OCI-LY3 (cell line): ENCODE results near the gene MUC20.

Experiments used
- H2AFZ ChIP-seq: fragments of 200-600, 300-600 bp; shearing (Covaris generic); 2 replicates; pipeline ENCODE4 v1.6.0; 2014; ENCODE audit warnings: antibody characterized with exemption, low read depth, low read length
- H3K27ac ChIP-seq: fragments of 200-600, 300-600 bp; sonication (generic); 2 replicates; pipeline ENCODE4 v1.5.1; 2014; ENCODE audit warnings: mild to moderate bottlenecking, low read length, moderate library complexity, mixed read lengths
- H3K27me3 ChIP-seq: fragments of 200-600, 300-600 bp; sonication (generic); 2 replicates; pipeline ENCODE4 v1.6.1; 2014; ENCODE audit warnings: low read depth, low read length, mixed read lengths
- H3K36me3 ChIP-seq: fragments of 200-600, 300-600 bp; sonication (generic); replicated peaks from 2 replicates; pipeline ENCODE3; 2014; ENCODE audit warnings: low read depth, low read length, mixed read lengths
- H3K4me1 ChIP-seq: fragments of 300-600, 200-600 bp; sonication (generic); 2 replicates; pipeline ENCODE4 v1.6.1; 2014; ENCODE audit warnings: low read length, mixed read lengths
- H3K4me2 ChIP-seq: fragments of 200-600, 300-600 bp; sonication (generic); 2 replicates; pipeline ENCODE4 v1.6.1; 2014; ENCODE audit warnings: low read length, mixed read lengths
- H3K4me3 ChIP-seq: fragments of 300-600, 200-600 bp; sonication (generic); 2 replicates; pipeline ENCODE4 v1.5.1; 2014; ENCODE audit warnings: antibody characterized with exemption, mild to moderate bottlenecking, low read length, moderate library complexity
- H3K79me2 ChIP-seq: fragments of 300-600, 200-600 bp; shearing (Covaris generic); 2 replicates; pipeline ENCODE4 v1.6.1; 2014; ENCODE audit warnings: mild to moderate bottlenecking, low read length, mixed read lengths
- H3K9ac ChIP-seq: fragments of 300-600, 200-600 bp; shearing (Covaris generic); 2 replicates; pipeline ENCODE4 v1.6.0; 2014; ENCODE audit warnings: mild to moderate bottlenecking, low read length, moderate library complexity
- H3K9me3 ChIP-seq: fragments of 200-600, 300-600 bp; shearing (Covaris generic); 2 replicates; pipeline ENCODE4 v1.6.1; 2014; ENCODE audit warnings: low read length, mixed read lengths; ENCODE audit not compliant: insufficient read depth
- H4K20me1 ChIP-seq: fragments of 200-600, 300-600 bp; sonication (generic); 2 replicates; pipeline ENCODE4 v1.6.1; 2016; ENCODE audit warnings: low read length, mixed read lengths; ENCODE audit not compliant: insufficient read depth
- CTCF ChIP-seq: fragments of 200-600, 300-600 bp; sonication (generic); IDR thresholded peaks from 2 replicates; pipeline ENCODE4 v1.5.1; 2014; ENCODE audit warnings: antibody characterized with exemption, low read length, low read depth
- EZH2phosphoT487 ChIP-seq: fragments of 200-600 bp; shearing (Covaris generic); IDR thresholded peaks from 2 replicates; pipeline ENCODE4 v1.6.1; 2018; ENCODE audit warnings: antibody characterized with exemption, mixed run types, low read depth

The MUC20 gene

GRCh38 chr3:195766671-195767070, 45.9 kb downstream of the MUC20 start:
- H3K36me3 ChIP-seq = no peaks in the 10 kb centered on the region
- H3K27me3 ChIP-seq = no peaks in the 10 kb centered on the region
- H3K79me2 ChIP-seq = no peaks in the 10 kb centered on the region
- TF ChIP-seq EZH2phosphoT487 (no peak), CTCF (no peak)
- no peak overlapping the region for H3K4me2 ChIP-seq
- no peak overlapping the region for H3K9ac ChIP-seq
- no peak overlapping the region for H2AFZ ChIP-seq
- H3K27ac ChIP-seq = no peak overlapping the region
- no peaks in the 10 kb centered on the region for H3K9me3 ChIP-seq
- H4K20me1 ChIP-seq = no peaks in the 10 kb centered on the region
- H3K4me3 ChIP-seq = no peak overlapping the region
- no peaks in the 10 kb centered on the region for H3K4me1 ChIP-seq

- Histone ChIP-seq H3K9ac (no peak overlapping the region), H3K4me3 (no peak overlapping the region), H3K9me3 (no peaks in the 10 kb centered on the region), H3K79me2 (no peaks in the 10 kb centered on the region), H3K27ac (no peak overlapping the region), H3K27me3 (no peaks in the 10 kb centered on the region), H2AFZ (no peak overlapping the region), H3K4me2 (no peak overlapping the region), H3K4me1 (no peaks in the 10 kb centered on the region), H4K20me1 (no peaks in the 10 kb centered on the region), H3K36me3 (no peaks in the 10 kb centered on the region)
- no peak for TF ChIP-seq EZH2phosphoT487
- no peak for TF ChIP-seq CTCF
Observed at GRCh38 chr3:195767792-195768191, 47.0 kb downstream of the MUC20 start.

- Histone ChIP-seq H4K20me1 (no peaks in the 10 kb centered on the region), H3K36me3 (no peaks in the 10 kb centered on the region), H3K4me2 (no peak overlapping the region), H3K9me3 (no peaks in the 10 kb centered on the region), H3K79me2 (no peaks in the 10 kb centered on the region), H3K9ac (no peak overlapping the region), H3K27ac (no peak overlapping the region), H2AFZ (no peak overlapping the region), H3K4me1 (no peaks in the 10 kb centered on the region), H3K4me3 (no peak overlapping the region), H3K27me3 (no peaks in the 10 kb centered on the region)
- TF ChIP-seq EZH2phosphoT487 (no peak), CTCF (no peak)
Observed at GRCh38 chr3:195768414-195768813, 47.6 kb downstream of the MUC20 start.

- no peak for TF ChIP-seq CTCF
- no peak for TF ChIP-seq EZH2phosphoT487
- H3K9me3 ChIP-seq = no peaks in the 10 kb centered on the region
- no peak overlapping the region for H3K27ac ChIP-seq
- H3K9ac ChIP-seq = no peak overlapping the region
- H3K4me1 ChIP-seq = no peaks in the 10 kb centered on the region
- no peaks in the 10 kb centered on the region for H3K27me3 ChIP-seq
- no peaks in the 10 kb centered on the region for H3K36me3 ChIP-seq
- no peak overlapping the region for H2AFZ ChIP-seq
- no peak overlapping the region for H3K4me2 ChIP-seq
- no peaks in the 10 kb centered on the region for H3K79me2 ChIP-seq
- H3K4me3 ChIP-seq = no peak overlapping the region
- H4K20me1 ChIP-seq = no peaks in the 10 kb centered on the region
Observed at GRCh38 chr3:195768831-195769303, 48.1 kb downstream of the MUC20 start.
